Hepatocyte (in vitro differentiated cells): ENCODE measurements around the gene ZKSCAN1. TPM values are rescaled to one million over a fixed set of nuclear protein-coding genes. Genes with fewer than 3 reads are reported as not detected.
A peak's percentile ranks its signal among the peaks of the same experiment; 100 is the strongest.

ENCODE experiments used
- DNase-seq: peaks from one replicate; pipeline ENCODE4 v3.0.0-alpha.2; 2016; ENCODE audit warnings: low spot score
- H2AFZ ChIP-seq: fragments of 200-600 bp; sonication (generic); 2 replicates; pipeline ENCODE4 v1.6.0; 2016; ENCODE audit warnings: antibody characterized with exemption, mild to moderate bottlenecking
- H3K27ac ChIP-seq: fragments of 200-600 bp; sonication (generic); 2 replicates; pipeline ENCODE4 v1.5.1; 2016; ENCODE audit warnings: mild to moderate bottlenecking
- H3K27me3 ChIP-seq: fragments of 200-600 bp; sonication (generic); 2 replicates; pipeline ENCODE4 v1.6.1; 2016
- H3K36me3 ChIP-seq: fragments of 200-600 bp; sonication (generic); replicated peaks from 2 replicates; pipeline ENCODE4 v1.5.1; 2016; ENCODE audit warnings: low read depth; ENCODE audit not compliant: insufficient read depth
- H3K4me1 ChIP-seq: fragments of 200-600 bp; sonication (generic); 2 replicates; pipeline ENCODE4 v1.5.1; 2016; ENCODE audit warnings: mild to moderate bottlenecking, moderate library complexity; ENCODE audit not compliant: insufficient read depth
- H3K4me2 ChIP-seq: fragments of 200-600 bp; sonication (generic); 2 replicates; pipeline ENCODE4 v1.6.0; 2016
- H3K4me3 ChIP-seq: fragments of 200-600 bp; sonication (generic); 2 replicates; pipeline ENCODE4 v1.5.1; 2016; ENCODE audit warnings: mild to moderate bottlenecking
- H3K79me2 ChIP-seq: fragments of 200-600 bp; sonication (generic); 2 replicates; pipeline ENCODE4 v1.6.0; 2017; ENCODE audit warnings: mild to moderate bottlenecking
- H3K9me2 ChIP-seq: fragments of 200-600 bp; sonication (generic); replicated peaks from 2 replicates; pipeline ENCODE4 v1.6.0; 2017; ENCODE audit warnings: mild to moderate bottlenecking; ENCODE audit not compliant: insufficient read depth
- H3K9me3 ChIP-seq: fragments of 200-600 bp; sonication (generic); 2 replicates; pipeline ENCODE4 v1.5.1; 2016; ENCODE audit warnings: low read depth, mild to moderate bottlenecking
- H4K20me1 ChIP-seq: fragments of 200-600 bp; sonication (generic); 2 replicates; pipeline ENCODE4 v1.6.0; 2016; ENCODE audit warnings: mild to moderate bottlenecking; ENCODE audit not compliant: insufficient read depth, poor library complexity, severe bottlenecking
- EZH2 ChIP-seq: fragments of 200-600 bp; sonication (generic); IDR thresholded peaks from 2 replicates; pipeline ENCODE4 v1.6.1; 2016; ENCODE audit warnings: antibody characterized with exemption, mild to moderate bottlenecking, borderline replicate concordance
- EZH2phosphoT487 ChIP-seq: fragments of 200-600 bp; sonication (generic); IDR thresholded peaks from one replicate; pipeline ENCODE4 v1.6.1; 2018; ENCODE audit warnings: antibody characterized with exemption, mild to moderate bottlenecking, low read depth, moderate library complexity; ENCODE audit not compliant: unreplicated experiment, severe bottlenecking
- WGBS: methylation state at CpG from one replicate; pipeline ENCODE4 v1.1.6; 2016; ENCODE audit warnings: low lambda C conversion rate; ENCODE audit errors: missing lambda C conversion rate; 5-methylcytosine and 5-hydroxymethylcytosine counted together
- polyA plus RNA-seq: library from polyadenylated mRNA; unstranded; fragments of >200 nt; fragmentation: Nextera tagmentation; extraction: Ambion mirVana; gene quantifications from 2 replicates; pipeline ENCODE4 v1.2.1, GENCODE V29; 2016
- total RNA-seq: library from RNA; depleted of rRNA; stranded (reverse); fragments of >200 nt; gene quantifications from 2 replicates; pipeline ENCODE4 v1.2.3, GENCODE V29; 2014
- TF ChIP-seq, protein P1 (sequence below): fragments of 200-600 bp; sonication (generic); IDR thresholded peaks from 2 replicates; pipeline ENCODE4 v1.5.1; 2016; ENCODE audit warnings: antibody characterized with exemption, mild to moderate bottlenecking; ENCODE audit not compliant: poor library complexity

The ZKSCAN1 gene
- total and polyA plus RNA-seq, 2 experiments from 2014 or later: 27.0 to 44.0 TPM

DNA sequence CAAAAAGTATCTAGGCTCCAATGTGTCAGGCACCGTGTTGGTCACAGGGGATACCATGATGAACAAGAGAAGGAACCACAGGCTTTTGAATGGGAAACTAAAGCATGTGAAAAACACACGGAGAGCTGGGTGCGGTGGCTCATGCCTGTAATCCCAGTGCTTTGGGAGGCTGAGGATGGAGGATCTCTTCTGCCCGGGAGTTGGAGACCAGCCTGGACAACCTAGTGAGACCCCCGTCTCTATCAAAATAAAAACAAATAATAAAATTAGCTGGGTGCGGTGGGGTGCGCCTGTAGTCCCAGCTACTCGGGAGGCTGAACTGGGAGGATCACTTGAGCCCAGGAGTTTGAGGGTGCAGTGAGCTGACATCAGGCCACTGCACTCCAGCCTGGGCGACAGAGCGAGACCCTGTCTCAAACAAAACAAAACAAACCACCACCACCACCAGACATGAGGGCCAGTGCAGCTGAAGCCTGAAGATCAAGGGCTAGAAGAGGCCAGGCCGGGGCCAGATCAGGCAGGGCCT lies 72.8 kb downstream of the ZKSCAN1 start:
- no peak for DNase-seq
- peaks cover 15% of the 10 kb centered on the region for H3K79me2 ChIP-seq
- no peaks in the 10 kb centered on the region for H3K27me3 ChIP-seq
- H3K4me1 ChIP-seq: peaks cover 20% of the 10 kb centered on the region
- H2AFZ ChIP-seq: peak overlapping the region; percentile 91
- peak overlapping the region; percentile 91 for H3K27ac ChIP-seq
- H3K4me2 ChIP-seq: peak overlapping the region; percentile 87
- no peaks in the 10 kb centered on the region for H3K9me3 ChIP-seq
- H3K9me2 ChIP-seq: no peaks in the 10 kb centered on the region
- H3K36me3 ChIP-seq: no peaks in the 10 kb centered on the region
- 86% methylated on average over 11 of the region's 11 CpGs for WGBS
- TF ChIP-seq, protein P1, sequence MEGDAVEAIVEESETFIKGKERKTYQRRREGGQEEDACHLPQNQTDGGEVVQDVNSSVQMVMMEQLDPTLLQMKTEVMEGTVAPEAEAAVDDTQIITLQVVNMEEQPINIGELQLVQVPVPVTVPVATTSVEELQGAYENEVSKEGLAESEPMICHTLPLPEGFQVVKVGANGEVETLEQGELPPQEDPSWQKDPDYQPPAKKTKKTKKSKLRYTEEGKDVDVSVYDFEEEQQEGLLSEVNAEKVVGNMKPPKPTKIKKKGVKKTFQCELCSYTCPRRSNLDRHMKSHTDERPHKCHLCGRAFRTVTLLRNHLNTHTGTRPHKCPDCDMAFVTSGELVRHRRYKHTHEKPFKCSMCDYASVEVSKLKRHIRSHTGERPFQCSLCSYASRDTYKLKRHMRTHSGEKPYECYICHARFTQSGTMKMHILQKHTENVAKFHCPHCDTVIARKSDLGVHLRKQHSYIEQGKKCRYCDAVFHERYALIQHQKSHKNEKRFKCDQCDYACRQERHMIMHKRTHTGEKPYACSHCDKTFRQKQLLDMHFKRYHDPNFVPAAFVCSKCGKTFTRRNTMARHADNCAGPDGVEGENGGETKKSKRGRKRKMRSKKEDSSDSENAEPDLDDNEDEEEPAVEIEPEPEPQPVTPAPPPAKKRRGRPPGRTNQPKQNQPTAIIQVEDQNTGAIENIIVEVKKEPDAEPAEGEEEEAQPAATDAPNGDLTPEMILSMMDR: no peak
- no peak for TF ChIP-seq EZH2phosphoT487
- TF ChIP-seq EZH2: no peak
- no peaks in the 10 kb centered on the region for H4K20me1 ChIP-seq
- peak overlapping the region; percentile 70 for H3K4me3 ChIP-seq

DNA sequence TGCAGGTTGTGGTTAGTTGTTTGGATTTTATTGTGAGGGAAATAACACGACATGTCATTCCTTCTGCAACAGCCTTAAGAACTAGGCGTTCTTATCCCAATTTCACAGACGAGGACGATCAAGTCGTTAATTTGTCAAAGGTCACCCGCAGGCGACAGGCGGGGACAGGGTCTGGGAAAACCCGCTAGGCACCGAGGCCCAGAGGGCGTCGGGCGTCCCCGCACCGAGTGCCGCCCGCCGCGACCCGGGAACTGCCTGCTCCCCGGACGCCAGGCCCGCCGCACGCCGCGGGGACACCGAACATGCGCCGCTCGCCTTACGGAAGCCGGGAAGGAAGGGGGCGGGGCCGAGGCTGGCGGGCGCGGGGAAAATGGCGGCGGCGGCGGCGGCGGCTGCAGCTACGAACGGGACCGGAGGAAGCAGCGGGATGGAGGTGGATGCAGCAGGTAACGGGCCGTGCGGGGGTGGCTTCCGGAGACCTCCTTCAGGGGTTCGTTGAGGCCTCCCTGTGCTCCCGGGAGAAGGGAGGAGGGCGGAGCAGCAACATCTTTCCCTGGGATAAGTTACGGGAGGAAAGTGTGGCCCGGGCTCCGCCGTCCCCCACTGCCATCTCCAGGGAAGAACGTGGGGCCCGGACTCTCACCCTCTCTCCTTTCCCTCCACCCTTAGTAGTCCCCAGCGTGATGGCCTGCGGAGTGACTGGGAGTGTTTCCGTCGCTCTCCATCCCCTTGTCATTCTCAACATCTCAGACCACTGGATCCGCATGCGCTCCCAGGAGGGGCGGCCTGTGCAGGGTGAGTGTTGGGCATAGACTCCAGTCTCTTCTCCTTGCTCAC lies 73.4 kb downstream of the ZKSCAN1 start, which contains the start of gene COPS6:
TSS of gene COPS6 (plus strand) at position 349 of the 837 bp plus-strand sequence. CDS start at position 371, 22 bp downstream.
- 2% methylated on average over 57 of the region's 68 CpGs for WGBS
- Histone ChIP-seq H4K20me1 (no peaks in the 10 kb centered on the region), H3K27me3 (no peaks in the 10 kb centered on the region), H3K79me2 (peaks cover 15% of the 10 kb centered on the region), H3K4me3 (peak within 1 kb of the TSS; percentile 70), H3K4me2 (peak within 1 kb of the TSS; percentile 87), H3K27ac (peak within 1 kb of the TSS; percentile 91), H3K36me3 (no peaks in the 10 kb centered on the region), H2AFZ (peak within 1 kb of the TSS; percentile 91), H3K9me2 (no peaks in the 10 kb centered on the region), H3K9me3 (no peaks in the 10 kb centered on the region), H3K4me1 (peaks cover 20% of the 10 kb centered on the region)
- TF ChIP-seq EZH2phosphoT487 (no peak), EZH2 (no peak)
- TF ChIP-seq, protein P1: no peak
- peak; percentile 90 for DNase-seq

DNA sequence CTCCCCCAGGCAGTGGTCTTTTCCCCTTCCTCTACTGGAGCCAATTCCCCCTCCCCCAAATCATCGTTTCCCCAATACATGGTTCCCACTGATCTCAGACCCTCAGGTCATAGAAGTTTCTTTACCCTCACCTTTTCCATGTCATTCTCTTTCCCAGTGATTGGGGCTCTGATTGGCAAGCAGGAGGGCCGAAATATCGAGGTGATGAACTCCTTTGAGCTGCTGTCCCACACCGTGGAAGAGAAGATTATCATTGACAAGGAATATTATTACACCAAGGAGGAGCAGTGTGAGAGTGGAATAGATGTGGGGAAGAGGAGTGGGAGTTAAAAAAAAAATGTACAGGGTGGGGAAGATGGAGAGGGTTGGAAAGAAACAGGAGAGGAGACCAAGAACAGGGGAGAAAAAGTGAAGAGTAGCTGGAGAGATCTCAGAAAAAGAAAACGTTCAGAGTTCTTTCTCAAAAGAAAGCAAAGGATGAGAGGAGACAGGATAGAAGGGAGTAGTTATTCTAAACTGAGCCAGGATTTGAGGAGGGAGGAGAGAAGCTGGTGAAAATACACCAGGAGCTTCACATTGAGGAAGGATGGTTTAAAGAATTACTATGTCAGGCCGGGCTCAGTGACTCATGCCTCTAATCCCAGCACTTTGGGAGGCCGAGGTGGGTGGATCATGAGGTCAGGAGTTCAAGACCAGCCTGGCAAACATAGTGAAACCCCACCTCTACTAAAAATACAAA lies 74.2 kb downstream of the ZKSCAN1 start:
- Histone ChIP-seq H3K4me3 (peak overlapping the region; percentile 70), H3K27ac (peak overlapping the region; percentile 91), H3K4me1 (peaks cover 20% of the 10 kb centered on the region), H3K27me3 (no peaks in the 10 kb centered on the region), H3K9me3 (no peaks in the 10 kb centered on the region), H3K36me3 (no peaks in the 10 kb centered on the region), H4K20me1 (no peaks in the 10 kb centered on the region), H3K4me2 (peak overlapping the region; percentile 87), H2AFZ (peak overlapping the region; percentile 91), H3K9me2 (no peaks in the 10 kb centered on the region), H3K79me2 (peaks cover 15% of the 10 kb centered on the region)
- 34% methylated on average over 7 of the region's 7 CpGs for WGBS
- no peak for DNase-seq
- no peak for TF ChIP-seq EZH2phosphoT487
- TF ChIP-seq, protein P1: no peak
